Liver (tissue), 9 donors: ENCODE measurements around the gene BTBD6. TPM values are rescaled to one million over a fixed set of nuclear protein-coding genes. Genes with fewer than 3 reads are reported as not detected.

Experiments used
- DNase-seq: peaks from one replicate; pipeline ENCODE4 v3.0.0-alpha.2; 2017; ENCODE audit warnings: low spot score
- H3K27ac ChIP-seq, 2 donors: one replicate each; pipeline ENCODE4 v1.7.0; 2013; ENCODE audit warnings: inconsistent platforms in 2 of 2, low read length in 2 of 2, control low read depth in 1 of 2, low read depth in 1 of 2, mild to moderate bottlenecking in 1 of 2
- H3K27me3 ChIP-seq, 4 donors: one replicate each; pipeline versions ENCODE4 v1.6.1 to v1.7.0; 2013; ENCODE audit warnings: low read length in 3 of 4, inconsistent platforms in 1 of 4, mild to moderate bottlenecking in 1 of 4, moderate library complexity in 1 of 4; ENCODE audit not compliant: control insufficient read depth in 4 of 4, insufficient read depth in 4 of 4
- H3K36me3 ChIP-seq, 4 donors: one replicate each; pipeline versions ENCODE4 v1.6.1 to v1.7.0; 2013; ENCODE audit warnings: low read length in 3 of 4, mild to moderate bottlenecking in 3 of 4, low read depth in 1 of 4, moderate library complexity in 1 of 4; ENCODE audit not compliant: control insufficient read depth in 4 of 4, insufficient read depth in 3 of 4
- H3K4me1 ChIP-seq, 4 donors: one replicate each; pipeline versions ENCODE4 v1.6.1 to v1.7.0; 2013; ENCODE audit warnings: low read length in 3 of 4, mild to moderate bottlenecking in 3 of 4, moderate library complexity in 1 of 4; ENCODE audit not compliant: control insufficient read depth in 4 of 4, insufficient read depth in 4 of 4
- H3K4me3 ChIP-seq, 3 donors: one replicate each; pipeline versions ENCODE4 v1.6.1 to v1.7.0; 2013; ENCODE audit warnings: low read length in 3 of 3, control low read depth in 1 of 3, low read depth in 1 of 3, mild to moderate bottlenecking in 1 of 3
- H3K9ac ChIP-seq, 2 donors: one replicate each; pipeline ENCODE4 v1.7.0; 2013; ENCODE audit warnings: low read length in 2 of 2, mild to moderate bottlenecking in 2 of 2, moderate library complexity in 2 of 2, control low read depth in 1 of 2, low read depth in 1 of 2
- H3K9me3 ChIP-seq, 4 donors: one replicate each; pipeline versions ENCODE4 v1.6.1 to v1.7.0; 2013; ENCODE audit warnings: low read length in 3 of 4; ENCODE audit not compliant: control insufficient read depth in 4 of 4
- EGR1 ChIP-seq, 2 donors: IDR thresholded peaks; 2 replicates each; pipeline ENCODE4 v1.6.1; 2016 to 2018; ENCODE audit warnings: antibody characterized with exemption in 2 of 2, low read depth in 2 of 2
- FOXA1 ChIP-seq: IDR thresholded peaks from 2 replicates; pipeline ENCODE4 v1.6.1; 2016; ENCODE audit warnings: antibody characterized with exemption
- FOXA2 ChIP-seq: IDR thresholded peaks from 2 replicates; pipeline ENCODE4 v1.6.1; 2016; ENCODE audit warnings: antibody characterized with exemption
- GABPA ChIP-seq, 2 donors: IDR thresholded peaks in 1 of 2; conservative IDR thresholded peaks in 1 of 2; 2 replicates each; pipeline ENCODE4 v1.6.1; 2016; ENCODE audit warnings: antibody characterized with exemption in 2 of 2, mild to moderate bottlenecking in 1 of 2, moderate library complexity in 1 of 2
- HNF4A ChIP-seq, 2 donors: conservative IDR thresholded peaks; 2 replicates each; pipeline ENCODE4 v1.6.1; 2016; ENCODE audit warnings: antibody characterized with exemption in 2 of 2, mild to moderate bottlenecking in 2 of 2
- HNF4G ChIP-seq: IDR thresholded peaks from 2 replicates; pipeline ENCODE4 v1.6.1; 2016; ENCODE audit warnings: antibody characterized with exemption
- NR2F2 ChIP-seq: IDR thresholded peaks from 2 replicates; pipeline ENCODE4 v1.6.1; 2016; ENCODE audit warnings: antibody characterized with exemption
- RAD21 ChIP-seq, 2 donors: IDR thresholded peaks; 2 replicates each; pipeline ENCODE4 v1.6.1; 2016; ENCODE audit warnings: antibody characterized with exemption in 2 of 2, mild to moderate bottlenecking in 2 of 2
- SP1 ChIP-seq: IDR thresholded peaks from 2 replicates; pipeline ENCODE4 v1.6.1; 2018; ENCODE audit warnings: antibody characterized with exemption, mild to moderate bottlenecking
- TAF1 ChIP-seq: conservative IDR thresholded peaks from 2 replicates; pipeline ENCODE4 v1.6.1; 2016; ENCODE audit warnings: antibody characterized with exemption, mild to moderate bottlenecking
- YY1 ChIP-seq: IDR thresholded peaks from 2 replicates; pipeline ENCODE4 v1.6.1; 2016; ENCODE audit warnings: antibody characterized with exemption, mild to moderate bottlenecking
- WGBS: extraction: QIAGEN DNeasy Blood & Tissue Kit; methylation state at CpG from one replicate; pipeline ENCODE4 v1.1.7; 2013; 5-methylcytosine and 5-hydroxymethylcytosine counted together
- polyA plus RNA-seq, 2 donors: library from polyadenylated mRNA; stranded (reverse) in 1 of 2; unstranded in 1 of 2; fragments of 200-250 nt in 1 of 2; fragments of >200 nt in 1 of 2; fragmentation: Nextera tagmentation in 1 of 2; extraction: Ambion mirVana in 1 of 2; gene quantifications; one replicate each; pipeline versions ENCODE4 v1.2.1 to v1.2.3, GENCODE V29; 2013 to 2015
- total RNA-seq, 2 donors: library from RNA; depleted of rRNA; stranded (reverse); fragments of >200 nt; gene quantifications; one replicate each; pipeline ENCODE4 v1.2.3, GENCODE V29; 2014
- TF ChIP-seq, protein P1 (sequence below): IDR thresholded peaks from 2 replicates; pipeline ENCODE4 v1.6.1; 2016; ENCODE audit warnings: antibody characterized with exemption
- TF ChIP-seq, protein P2 (sequence below): IDR thresholded peaks from 2 replicates; pipeline ENCODE4 v1.6.1; 2016; ENCODE audit warnings: antibody characterized with exemption
- TF ChIP-seq, protein P3 (sequence below): fragments of 150-350 bp; IDR thresholded peaks from 2 replicates; pipeline ENCODE4 v1.5.1; 2017; ENCODE audit warnings: improper control_type of control experiment, low read depth, low read length; ENCODE audit not compliant: missing input control
- TF ChIP-seq, protein P4 (sequence below): IDR thresholded peaks from 2 replicates; pipeline ENCODE4 v1.6.1; 2016; ENCODE audit warnings: antibody characterized with exemption
- donor health status: healthy.
- donor health status: healthy.
- donor health status: healthy.
- donor health status: healthy.
- donor health status: healthy.

BTBD6 gene
- total and polyA plus RNA-seq, 4 donors, result 5.8 to 18.1 (median 16.7) TPM

DNA sequence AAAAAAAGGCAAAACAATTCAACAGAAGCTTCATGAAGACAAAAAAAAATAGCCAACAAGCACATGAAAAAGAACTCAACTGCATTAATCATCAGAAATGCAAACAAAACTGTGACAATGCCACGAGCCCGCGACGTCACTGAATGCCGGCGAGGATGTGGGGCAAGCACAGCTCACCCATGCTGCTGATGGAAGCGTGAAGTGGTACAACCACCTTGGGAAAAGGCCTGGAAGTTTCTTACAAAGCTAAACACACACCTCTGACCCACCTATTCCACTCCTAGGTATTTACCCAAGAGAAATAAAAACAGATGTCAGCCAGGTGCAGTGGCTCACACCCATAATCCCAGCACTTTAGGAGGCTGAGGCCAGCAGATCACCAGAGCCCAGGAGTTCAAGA is 10.5 kb downstream of the BTBD6 start:
- no peak overlapping the region for H3K27ac ChIP-seq
- no peaks in the 10 kb centered on the region for H3K9me3 ChIP-seq
- no peak for TF ChIP-seq FOXA2
- TF ChIP-seq HNF4A (conservative IDR thresholded peaks at IDR 0.05), result no peak
- TF ChIP-seq, protein P1, sequence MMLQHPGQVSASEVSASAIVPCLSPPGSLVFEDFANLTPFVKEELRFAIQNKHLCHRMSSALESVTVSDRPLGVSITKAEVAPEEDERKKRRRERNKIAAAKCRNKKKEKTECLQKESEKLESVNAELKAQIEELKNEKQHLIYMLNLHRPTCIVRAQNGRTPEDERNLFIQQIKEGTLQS, result no peak
- no peak for TF ChIP-seq HNF4G
- no peaks in the 10 kb centered on the region for H3K4me1 ChIP-seq
- DNase-seq, result no peak
- no peak overlapping the region for H3K9ac ChIP-seq
- WGBS, result 92% methylated on average over 7 of the region's 7 CpGs
- no peak overlapping the region for H3K4me3 ChIP-seq
- H3K27me3 ChIP-seq, result no peaks in the 10 kb centered on the region
- peaks cover 0 to 2% (median 0%) of the 10 kb centered on the region in 4 donors for H3K36me3 ChIP-seq

- Histone ChIP-seq H3K27me3 (no peaks in the 10 kb centered on the region), H3K9ac (no peak overlapping the region), H3K27ac (no peak overlapping the region), H3K4me3 (no peak overlapping the region), H3K4me1 (no peaks in the 10 kb centered on the region), H3K9me3 (no peaks in the 10 kb centered on the region), H3K36me3 (no peaks in the 10 kb centered on the region)
- DNase-seq, result no peak
- TF ChIP-seq FOXA2, result no peak
- no peak for TF ChIP-seq HNF4G
- no peak for TF ChIP-seq HNF4A (conservative IDR thresholded peaks at IDR 0.05)
- TF ChIP-seq, protein P2, sequence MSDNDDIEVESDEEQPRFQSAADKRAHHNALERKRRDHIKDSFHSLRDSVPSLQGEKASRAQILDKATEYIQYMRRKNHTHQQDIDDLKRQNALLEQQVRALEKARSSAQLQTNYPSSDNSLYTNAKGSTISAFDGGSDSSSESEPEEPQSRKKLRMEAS, result no peak
- TF ChIP-seq, protein P3, sequence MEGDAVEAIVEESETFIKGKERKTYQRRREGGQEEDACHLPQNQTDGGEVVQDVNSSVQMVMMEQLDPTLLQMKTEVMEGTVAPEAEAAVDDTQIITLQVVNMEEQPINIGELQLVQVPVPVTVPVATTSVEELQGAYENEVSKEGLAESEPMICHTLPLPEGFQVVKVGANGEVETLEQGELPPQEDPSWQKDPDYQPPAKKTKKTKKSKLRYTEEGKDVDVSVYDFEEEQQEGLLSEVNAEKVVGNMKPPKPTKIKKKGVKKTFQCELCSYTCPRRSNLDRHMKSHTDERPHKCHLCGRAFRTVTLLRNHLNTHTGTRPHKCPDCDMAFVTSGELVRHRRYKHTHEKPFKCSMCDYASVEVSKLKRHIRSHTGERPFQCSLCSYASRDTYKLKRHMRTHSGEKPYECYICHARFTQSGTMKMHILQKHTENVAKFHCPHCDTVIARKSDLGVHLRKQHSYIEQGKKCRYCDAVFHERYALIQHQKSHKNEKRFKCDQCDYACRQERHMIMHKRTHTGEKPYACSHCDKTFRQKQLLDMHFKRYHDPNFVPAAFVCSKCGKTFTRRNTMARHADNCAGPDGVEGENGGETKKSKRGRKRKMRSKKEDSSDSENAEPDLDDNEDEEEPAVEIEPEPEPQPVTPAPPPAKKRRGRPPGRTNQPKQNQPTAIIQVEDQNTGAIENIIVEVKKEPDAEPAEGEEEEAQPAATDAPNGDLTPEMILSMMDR, result no peak
- TF ChIP-seq GABPA (IDR thresholded peaks at IDR 0.05 in 1 of 2, conservative IDR thresholded peaks at IDR 0.05 in 1 of 2), result no peak
- TF ChIP-seq, protein P1, result no peak
- no peak for TF ChIP-seq FOXA1
- no peak for TF ChIP-seq SP1
- TF ChIP-seq TAF1, result no peak
- no peak for TF ChIP-seq YY1
- TF ChIP-seq RAD21 (IDR thresholded peaks at IDR 0.05), result no peak
- TF ChIP-seq NR2F2, result no peak
- no peak for TF ChIP-seq EGR1 (IDR thresholded peaks at IDR 0.05; ENCODE audit: low read depth in 2 of 2)
- WGBS, result 96% methylated on average over 12 of the region's 12 CpGs
Observed at GRCh38 chr14:105260959-105261358, 12.6 kb downstream of the BTBD6 start.

DNA sequence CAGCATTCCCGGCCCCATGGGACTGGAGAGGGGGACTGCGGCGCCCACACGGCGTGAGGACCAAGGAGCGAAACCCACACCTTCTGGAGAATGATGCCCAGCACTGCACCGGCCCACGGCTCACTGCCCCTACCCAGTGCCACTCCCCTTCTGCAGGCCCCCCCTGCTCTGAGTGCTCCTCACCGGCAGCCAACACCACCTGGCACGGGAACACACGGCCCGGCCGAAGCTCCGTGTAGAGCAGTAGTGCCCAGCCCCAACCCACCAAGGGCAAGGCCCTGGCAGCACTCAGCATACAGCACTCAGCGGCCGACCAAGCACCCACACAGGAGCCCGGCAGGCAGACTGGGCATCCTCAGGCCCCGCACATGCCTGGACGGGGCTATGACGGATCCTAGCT is 13.4 kb downstream of the BTBD6 start:
- no peak overlapping the region for H3K27ac ChIP-seq
- TF ChIP-seq GABPA (IDR thresholded peaks at IDR 0.05 in 1 of 2, conservative IDR thresholded peaks at IDR 0.05 in 1 of 2) (no peak), HNF4G (no peak), TAF1 (no peak), RAD21 (IDR thresholded peaks at IDR 0.05) (no peak)
- TF ChIP-seq, protein P4, sequence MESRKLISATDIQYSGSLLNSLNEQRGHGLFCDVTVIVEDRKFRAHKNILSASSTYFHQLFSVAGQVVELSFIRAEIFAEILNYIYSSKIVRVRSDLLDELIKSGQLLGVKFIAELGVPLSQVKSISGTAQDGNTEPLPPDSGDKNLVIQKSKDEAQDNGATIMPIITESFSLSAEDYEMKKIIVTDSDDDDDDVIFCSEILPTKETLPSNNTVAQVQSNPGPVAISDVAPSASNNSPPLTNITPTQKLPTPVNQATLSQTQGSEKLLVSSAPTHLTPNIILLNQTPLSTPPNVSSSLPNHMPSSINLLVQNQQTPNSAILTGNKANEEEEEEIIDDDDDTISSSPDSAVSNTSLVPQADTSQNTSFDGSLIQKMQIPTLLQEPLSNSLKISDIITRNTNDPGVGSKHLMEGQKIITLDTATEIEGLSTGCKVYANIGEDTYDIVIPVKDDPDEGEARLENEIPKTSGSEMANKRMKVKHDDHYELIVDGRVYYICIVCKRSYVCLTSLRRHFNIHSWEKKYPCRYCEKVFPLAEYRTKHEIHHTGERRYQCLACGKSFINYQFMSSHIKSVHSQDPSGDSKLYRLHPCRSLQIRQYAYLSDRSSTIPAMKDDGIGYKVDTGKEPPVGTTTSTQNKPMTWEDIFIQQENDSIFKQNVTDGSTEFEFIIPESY, result no peak
- TF ChIP-seq, protein P2, result no peak
- TF ChIP-seq, protein P3, result no peak
- H3K9me3 ChIP-seq, result no peaks in the 10 kb centered on the region
- H3K9ac ChIP-seq, result no peak overlapping the region
- no peaks in the 10 kb centered on the region for H3K27me3 ChIP-seq
- DNase-seq, result no peak
- H3K36me3 ChIP-seq, result no peaks in the 10 kb centered on the region
- no peak overlapping the region for H3K4me3 ChIP-seq
- WGBS, result 96% methylated on average over 20 of the region's 20 CpGs
- H3K4me1 ChIP-seq, result no peaks in the 10 kb centered on the region
